T47D (cell line): ENCODE data around the gene RPL38.

Source experiments
- DNase-seq, 2 experiments: peaks; one replicate each; pipeline versions ENCODE4 v3.0.0 to v3.0.0-alpha.2; 2011 to 2012; ENCODE audit warnings: low read depth in 1 of 2, low spot score in 1 of 2
- JUND ChIP-seq: IDR thresholded peaks from 2 replicates; pipeline ENCODE4 v1.6.1; 2012; ENCODE audit warnings: low read depth
- in situ Hi-C: cut with HindIII; loops from 2 replicates; pipeline ENCODE4 v1.10.0; 2016; ENCODE audit warnings: low sequenced_read_pairs, low pct_unique_long_range_greater_than_20kb

The RPL38 gene

GRCh38 chr17:74228306-74228978, 25.0 kb downstream of the RPL38 start:
- in situ Hi-C loops: no loop called here
- no peak for DNase-seq
- no peak for TF ChIP-seq JUND

- in situ Hi-C loops: no loop called here
- TF ChIP-seq JUND: no peak
Measured at GRCh38 chr17:74230896-74231295, 27.4 kb downstream of the RPL38 start.

GRCh38 chr17:74231928-74232907, 28.7 kb downstream of the RPL38 start:
- no peak for TF ChIP-seq JUND
- in situ Hi-C loops: no loop called here
- DNase-seq: no peak

More at GRCh38 chr17:74230896-74231295, 27.4 kb downstream of the RPL38 start:
- no peak for DNase-seq

GRCh38 chr17:74233937-74234336, 30.5 kb downstream of the RPL38 start:
- in situ Hi-C loops: no loop called here
- TF ChIP-seq JUND: no peak
- DNase-seq: no peak

- in situ Hi-C loops: no loop called here
- TF ChIP-seq JUND: no peak
- DNase-seq: no peak
Measured at GRCh38 chr17:74234486-74234885, 31.0 kb downstream of the RPL38 start.

GRCh38 chr17:74235040-74235581, 31.6 kb downstream of the RPL38 start:
- no peak for DNase-seq
- TF ChIP-seq JUND: no peak
- in situ Hi-C loops: no loop called here

GRCh38 chr17:74235911-74236371, 32.5 kb downstream of the RPL38 start:
- no peak for DNase-seq
- in situ Hi-C loops: no loop called here
- no peak for TF ChIP-seq JUND

GRCh38 chr17:74237321-74237720, 33.8 kb downstream of the RPL38 start:
- no peak for DNase-seq
- in situ Hi-C loops: no loop called here
- no peak for TF ChIP-seq JUND

- in situ Hi-C loops: no loop called here
- DNase-seq: no peak
- no peak for TF ChIP-seq JUND
Measured at GRCh38 chr17:74239172-74239571, 35.7 kb downstream of the RPL38 start.

GRCh38 chr17:74240618-74241205, 37.2 kb downstream of the RPL38 start:
- DNase-seq: no peak
- TF ChIP-seq JUND: no peak
- in situ Hi-C loops: no loop called here

- TF ChIP-seq JUND: no peak
- in situ Hi-C loops: no loop called here
- DNase-seq: no peak
Measured at GRCh38 chr17:74241431-74241830, 38.0 kb downstream of the RPL38 start.

GRCh38 chr17:74241847-74242246, 38.4 kb downstream of the RPL38 start:
- no peak for DNase-seq
- in situ Hi-C loops: no loop called here
- TF ChIP-seq JUND: no peak
